GM12891 (cell line): ENCODE data around the gene ACBD6.

Source experiments
- POLR2A ChIP-seq: IDR thresholded peaks from 2 replicates; pipeline ENCODE4 v1.6.1; 2011; ENCODE audit warnings: low read depth, low read length, control low read depth
- POLR2AphosphoS5 ChIP-seq: IDR thresholded peaks from 2 replicates; pipeline ENCODE4 v1.6.1; 2011; ENCODE audit warnings: low read depth, low read length, control low read depth

DNA sequence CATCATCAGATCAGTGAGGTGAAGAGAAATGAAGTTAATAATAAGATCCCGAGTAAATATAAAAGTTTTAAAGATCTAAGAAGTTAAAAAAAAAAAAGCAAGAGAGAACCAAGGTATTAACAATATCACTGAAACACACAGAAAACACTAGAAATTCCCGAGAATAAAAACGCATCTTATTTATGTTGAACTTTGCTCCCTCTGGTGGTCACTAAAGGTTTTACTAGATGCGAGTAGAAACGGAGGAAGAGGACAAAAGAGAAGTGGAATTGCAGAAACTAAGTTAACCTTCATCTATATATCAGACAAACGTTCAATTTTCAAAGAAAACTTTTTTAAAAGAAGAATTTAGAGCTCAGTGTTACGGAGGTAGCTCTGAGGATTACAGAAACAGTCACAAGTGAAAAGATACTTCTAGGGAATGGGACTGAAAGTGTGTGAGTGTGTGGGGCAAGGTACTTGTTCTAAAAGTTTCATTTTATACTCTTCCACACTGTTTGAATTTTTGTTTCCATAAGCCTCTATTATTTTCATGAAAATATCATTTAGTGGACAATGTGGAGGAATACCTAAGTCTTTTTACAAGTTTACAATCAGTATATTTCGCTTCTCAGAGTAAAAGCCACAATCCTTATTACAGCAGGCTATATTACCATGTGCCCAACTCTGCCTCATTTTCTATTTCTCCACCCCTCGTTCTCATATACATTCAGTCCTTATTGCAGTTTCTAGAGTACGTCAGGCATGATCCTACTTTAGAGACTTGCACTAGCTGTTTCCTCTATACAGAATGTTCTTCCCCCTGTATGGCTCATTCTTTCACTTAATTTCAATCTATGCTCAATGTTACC lies 19.7 kb downstream of the ACBD6 start:
- TF ChIP-seq POLR2AphosphoS5 (no peak), POLR2A (no peak)
